Fibroblast of lung (primary cell): ENCODE data around the gene ZNF385D. TPM values are rescaled to one million over a fixed set of nuclear protein-coding genes. Genes with fewer than 3 reads are reported as not detected.

Experiments used
- DNase-seq, 2 donors: peaks; one replicate each; pipeline versions ENCODE4 v3.0.0 to v3.0.0-alpha.2; 2010; ENCODE audit warnings: low read depth in 2 of 2
- H2AFZ ChIP-seq: 2 replicates; pipeline ENCODE4 v1.5.1; 2012; ENCODE audit warnings: low read length, control low read depth, inconsistent platforms
- H3K27ac ChIP-seq: 2 replicates; pipeline ENCODE4 v1.5.1; 2011; ENCODE audit warnings: low read length, control low read depth; ENCODE audit not compliant: insufficient read depth
- H3K27me3 ChIP-seq: 2 replicates; pipeline ENCODE4 v1.5.1; 2011; ENCODE audit warnings: mild to moderate bottlenecking, low read length; ENCODE audit not compliant: control insufficient read depth, insufficient read depth
- H3K36me3 ChIP-seq: 2 replicates; pipeline ENCODE4 v1.5.1; 2011; ENCODE audit warnings: low read length; ENCODE audit not compliant: control insufficient read depth, insufficient read depth
- H3K4me1 ChIP-seq: 2 replicates; pipeline ENCODE4 v1.5.1; 2011; ENCODE audit warnings: low read length; ENCODE audit not compliant: control insufficient read depth, insufficient read depth; ENCODE audit errors: extremely low read depth
- H3K4me2 ChIP-seq: 2 replicates; pipeline ENCODE4 v1.5.1; 2011; ENCODE audit warnings: low read length, control low read depth; ENCODE audit not compliant: insufficient read depth; ENCODE audit errors: extremely low read depth
- H3K4me3 ChIP-seq, 4 experiments: fragments of 200-600 bp in 1 of 4; sonication (generic) in 1 of 4; replicated peaks in 1 of 4; 2 replicates each; pipeline ENCODE4 v1.5.1; 2011 to 2016; ENCODE audit warnings: low read length in 4 of 4, low read depth in 3 of 4, mild to moderate bottlenecking in 3 of 4, control low read depth in 2 of 4, inconsistent platforms in 1 of 4, mixed read lengths in 1 of 4; ENCODE audit not compliant: insufficient read depth in 1 of 4; ENCODE audit errors: control extremely low read depth in 1 of 4
- H3K79me2 ChIP-seq: 2 replicates; pipeline ENCODE4 v1.5.1; 2012; ENCODE audit warnings: mild to moderate bottlenecking, low read length, inconsistent platforms; ENCODE audit not compliant: control insufficient read depth, insufficient read depth
- H3K9ac ChIP-seq: 2 replicates; pipeline ENCODE4 v1.5.1; 2011; ENCODE audit warnings: mild to moderate bottlenecking, low read length, control low read depth; ENCODE audit not compliant: insufficient read depth
- H3K9me3 ChIP-seq: 2 replicates; pipeline ENCODE4 v1.5.1; 2012; ENCODE audit warnings: low read depth, low read length; ENCODE audit not compliant: control insufficient read depth, insufficient read depth
- H4K20me1 ChIP-seq: 2 replicates; pipeline ENCODE4 v1.5.1; 2011; ENCODE audit warnings: low read length; ENCODE audit not compliant: control insufficient read depth, insufficient read depth; ENCODE audit errors: extremely low read depth
- EZH2 ChIP-seq: IDR thresholded peaks from 2 replicates; pipeline ENCODE4 v1.5.1; 2012; ENCODE audit warnings: low read length, control low read depth, mild to moderate bottlenecking; ENCODE audit errors: missing control alignments
- polyA plus RNA-seq, 2 donors: library from polyadenylated mRNA; depleted of rRNA in 1 of 2; stranded (reverse) in 1 of 2; unstranded in 1 of 2; fragments of >200 nt; gene quantifications; 2 replicates each; pipeline ENCODE4 v1.2.1, GENCODE V29; 2011 to 2012; ENCODE audit warnings: missing spikeins in 1 of 2
- total RNA-seq: library from RNA; depleted of rRNA; stranded (reverse); fragments of >200 nt; gene quantifications from 2 replicates; pipeline ENCODE4 v1.2.1, GENCODE V29; 2014
- TF ChIP-seq, protein P1 (sequence below), 2 donors: IDR thresholded peaks in 1 of 2; conservative IDR thresholded peaks in 1 of 2; 1 replicate in 1 of 2; 2 replicates in 1 of 2; pipeline ENCODE4 v1.5.1; 2011 to 2012; ENCODE audit warnings: low read length in 2 of 2, control low read depth in 1 of 2, inconsistent platforms in 1 of 2, low read depth in 1 of 2, mild to moderate bottlenecking in 1 of 2

Gene ZNF385D
- total and polyA plus RNA-seq, 2 donors (not counting 1 experiment from before 2014, with no cell fraction given): 0.83 to 1.9 TPM

DNA sequence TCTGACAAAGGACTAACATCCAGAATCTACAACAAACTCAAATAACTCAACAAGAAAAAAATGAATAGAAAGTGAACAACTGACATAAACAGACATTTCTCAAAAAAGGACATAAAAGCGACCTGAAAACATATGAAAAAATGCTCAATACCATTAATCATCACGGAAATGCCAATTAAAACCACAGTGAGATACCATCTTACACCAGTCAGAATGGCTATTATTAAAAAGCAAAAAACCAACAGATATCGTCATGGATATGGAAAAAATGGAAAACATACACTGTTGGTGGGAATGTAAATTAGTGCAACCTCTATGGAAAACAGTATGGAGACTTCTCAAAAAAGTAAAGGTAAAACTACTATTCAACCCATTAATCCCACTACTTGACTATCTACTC, 53.3 kb downstream of the ZNF385D start:
- no peaks in the 10 kb centered on the region for H3K36me3 ChIP-seq
- no peak overlapping the region for H3K4me2 ChIP-seq
- H4K20me1 ChIP-seq: no peaks in the 10 kb centered on the region
- no peaks in the 10 kb centered on the region for H3K79me2 ChIP-seq
- no peaks in the 10 kb centered on the region for H3K9me3 ChIP-seq
- TF ChIP-seq, protein P1, sequence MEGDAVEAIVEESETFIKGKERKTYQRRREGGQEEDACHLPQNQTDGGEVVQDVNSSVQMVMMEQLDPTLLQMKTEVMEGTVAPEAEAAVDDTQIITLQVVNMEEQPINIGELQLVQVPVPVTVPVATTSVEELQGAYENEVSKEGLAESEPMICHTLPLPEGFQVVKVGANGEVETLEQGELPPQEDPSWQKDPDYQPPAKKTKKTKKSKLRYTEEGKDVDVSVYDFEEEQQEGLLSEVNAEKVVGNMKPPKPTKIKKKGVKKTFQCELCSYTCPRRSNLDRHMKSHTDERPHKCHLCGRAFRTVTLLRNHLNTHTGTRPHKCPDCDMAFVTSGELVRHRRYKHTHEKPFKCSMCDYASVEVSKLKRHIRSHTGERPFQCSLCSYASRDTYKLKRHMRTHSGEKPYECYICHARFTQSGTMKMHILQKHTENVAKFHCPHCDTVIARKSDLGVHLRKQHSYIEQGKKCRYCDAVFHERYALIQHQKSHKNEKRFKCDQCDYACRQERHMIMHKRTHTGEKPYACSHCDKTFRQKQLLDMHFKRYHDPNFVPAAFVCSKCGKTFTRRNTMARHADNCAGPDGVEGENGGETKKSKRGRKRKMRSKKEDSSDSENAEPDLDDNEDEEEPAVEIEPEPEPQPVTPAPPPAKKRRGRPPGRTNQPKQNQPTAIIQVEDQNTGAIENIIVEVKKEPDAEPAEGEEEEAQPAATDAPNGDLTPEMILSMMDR (conservative IDR thresholded peaks at IDR 0.05 in 1 of 2, IDR thresholded peaks at IDR 0.05 in 1 of 2; ENCODE audit: low read depth in 1 of 2, low read length in 2 of 2): no peak
- no peak for TF ChIP-seq EZH2
- H3K27me3 ChIP-seq: no peaks in the 10 kb centered on the region
- H3K4me3 ChIP-seq: no peak overlapping the region
- DNase-seq: no peak
- no peak overlapping the region for H3K9ac ChIP-seq
- H3K4me1 ChIP-seq: no peaks in the 10 kb centered on the region
- no peak overlapping the region for H2AFZ ChIP-seq
- no peak overlapping the region for H3K27ac ChIP-seq

DNA sequence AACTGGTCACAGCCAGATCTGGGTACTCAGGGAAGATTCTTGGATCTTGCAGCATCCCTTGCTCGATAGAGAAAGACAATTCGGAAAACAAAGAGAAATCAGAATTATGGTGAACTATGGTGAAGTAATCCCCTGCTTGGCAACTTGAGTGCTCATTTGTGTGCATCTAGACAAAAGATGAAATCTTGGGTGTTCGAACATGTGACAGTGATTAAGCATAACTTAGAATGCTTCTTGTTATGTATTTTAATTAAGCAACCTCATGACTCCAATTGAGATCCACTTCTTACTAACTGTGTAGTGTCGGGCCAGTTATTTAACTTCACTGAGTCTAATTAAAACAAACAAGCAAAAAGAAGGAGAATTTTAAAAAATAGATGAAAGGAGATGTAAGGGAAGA, 56.5 kb downstream of the ZNF385D start:
- Histone ChIP-seq H3K27ac (no peak overlapping the region), H2AFZ (no peak overlapping the region), H3K27me3 (no peaks in the 10 kb centered on the region), H3K4me2 (no peak overlapping the region), H3K9ac (no peak overlapping the region), H3K79me2 (no peaks in the 10 kb centered on the region), H3K4me3 (no peak overlapping the region), H4K20me1 (no peaks in the 10 kb centered on the region), H3K36me3 (no peaks in the 10 kb centered on the region), H3K9me3 (no peaks in the 10 kb centered on the region), H3K4me1 (no peaks in the 10 kb centered on the region)
- no peak for DNase-seq
- TF ChIP-seq, protein P1 (conservative IDR thresholded peaks at IDR 0.05 in 1 of 2, IDR thresholded peaks at IDR 0.05 in 1 of 2; ENCODE audit: low read depth in 1 of 2, low read length in 2 of 2): no peak
- no peak for TF ChIP-seq EZH2

DNA sequence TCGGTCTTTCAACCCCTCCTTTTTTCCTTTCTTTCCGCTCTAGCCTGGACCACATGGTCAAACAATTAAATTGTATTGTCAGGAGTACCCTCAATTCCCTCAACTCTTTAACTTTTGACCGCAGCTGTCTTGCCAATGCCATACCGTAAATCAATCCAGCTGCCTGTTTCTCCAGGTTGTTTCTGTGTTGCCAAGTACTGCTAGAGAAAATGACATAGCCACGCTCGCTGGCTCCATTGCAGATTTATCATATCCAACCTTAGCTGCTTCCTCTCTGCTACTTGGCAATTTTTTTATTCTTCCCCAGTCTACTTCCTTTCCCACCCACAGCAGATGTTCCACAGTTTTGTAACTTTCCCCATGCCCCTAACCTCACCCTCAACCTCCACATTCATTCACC, 60.0 kb downstream of the ZNF385D start:
- Histone ChIP-seq H3K9ac (no peak overlapping the region), H3K4me3 (no peak overlapping the region), H3K9me3 (no peaks in the 10 kb centered on the region), H3K79me2 (no peaks in the 10 kb centered on the region), H2AFZ (no peak overlapping the region), H3K4me2 (no peak overlapping the region), H3K36me3 (no peaks in the 10 kb centered on the region), H4K20me1 (no peaks in the 10 kb centered on the region), H3K27ac (no peak overlapping the region), H3K27me3 (no peaks in the 10 kb centered on the region), H3K4me1 (no peaks in the 10 kb centered on the region)
- TF ChIP-seq, protein P1 (conservative IDR thresholded peaks at IDR 0.05 in 1 of 2, IDR thresholded peaks at IDR 0.05 in 1 of 2; ENCODE audit: low read depth in 1 of 2, low read length in 2 of 2): no peak
- TF ChIP-seq EZH2: no peak
- no peak for DNase-seq
